Dendritic cell treated with granulocyte-macrophage colony-stimulating factor and Interleukin-4, amounts not matched to agents 40 ng/mL and 50 ng/mL, for 4 days (primary cell): ENCODE results near the gene ASCC2.
A peak's percentile ranks its signal among the peaks of the same experiment; 100 is the strongest.

Experiments used
- H3K27ac Mint-ChIP-seq: one replicate; pipeline ENCODE4 v1.8.0; 2022; ENCODE audit warnings: mild to moderate bottlenecking, mixed read lengths
- H3K27me3 Mint-ChIP-seq: one replicate; pipeline ENCODE4 v1.8.0; 2022; ENCODE audit warnings: mild to moderate bottlenecking, mixed read lengths
- H3K36me3 Mint-ChIP-seq: one replicate; pipeline ENCODE4 v1.8.0; 2022; ENCODE audit warnings: low read depth, mixed read lengths
- H3K4me1 Mint-ChIP-seq: one replicate; pipeline ENCODE4 v1.8.0; 2022; ENCODE audit warnings: low read depth, mixed read lengths
- H3K4me3 Mint-ChIP-seq: one replicate; pipeline ENCODE4 v1.8.0; 2022; ENCODE audit warnings: mild to moderate bottlenecking, moderate library complexity, mixed read lengths
- H3K9me3 Mint-ChIP-seq: one replicate; pipeline ENCODE4 v1.8.0; 2022; ENCODE audit warnings: mixed read lengths
- intact Hi-C: fragments of 100-400 bp; cut with micrococcal nuclease; formaldehyde crosslinking; loops from one replicate; pipeline ENCODE4 v1.15.0; 2022

ASCC2 gene

DNA sequence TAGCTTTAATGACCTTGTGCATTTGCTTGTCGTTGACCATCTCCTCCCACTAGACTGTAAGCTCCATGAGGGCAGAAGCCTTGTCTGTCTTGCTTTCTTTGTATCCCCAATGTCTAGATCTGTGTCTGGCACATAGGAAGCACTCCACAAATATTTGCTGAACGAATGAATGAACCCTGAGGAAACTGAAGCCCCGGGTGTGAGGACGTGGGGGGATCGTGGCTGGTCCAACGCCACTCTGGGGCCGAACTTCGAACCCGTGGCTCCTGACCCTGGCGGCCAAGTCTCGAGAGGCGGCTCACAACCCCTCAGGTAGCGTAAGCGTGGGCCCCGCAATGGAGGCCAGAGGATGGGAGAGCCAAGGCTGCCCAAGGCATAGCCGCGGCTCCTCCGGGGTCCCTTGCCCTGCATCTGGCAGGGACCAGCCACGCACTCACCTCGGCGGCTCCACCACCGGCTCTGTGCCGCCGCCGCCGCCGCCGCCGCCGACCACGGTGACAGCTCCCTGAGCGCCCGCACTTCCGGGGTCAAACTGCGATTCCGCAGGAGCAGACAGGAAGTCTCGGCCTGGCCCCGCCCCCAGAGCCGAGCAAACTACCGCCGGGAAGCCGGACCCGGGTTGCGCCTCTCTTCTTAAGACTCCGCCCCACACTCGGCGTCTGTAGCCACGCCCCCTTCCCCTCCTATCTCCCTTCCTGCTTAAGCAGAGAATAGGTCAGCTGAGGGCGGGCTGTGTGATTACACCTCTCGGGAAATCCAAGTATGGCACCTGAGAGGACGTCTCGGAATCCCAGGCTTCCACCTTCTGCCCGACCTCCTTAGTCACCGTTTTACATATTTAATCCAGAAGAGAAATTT lies at the start of gene ASCC2:
Gene ASCC2 (minus strand): TSS at position 534 of the 858 bp plus-strand sequence. CDS start 5,949 bp downstream, outside the sequence.
- Mint-ChIP-seq H3K27me3 (no peaks in the 10 kb centered on the region), H3K36me3 (peaks cover 33% of the 10 kb centered on the region), H3K4me3 (peak within 1 kb of the TSS; percentile 90), H3K27ac (peak within 1 kb of the TSS; percentile 94), H3K9me3 (no peaks in the 10 kb centered on the region), H3K4me1 (peaks cover 27% of the 10 kb centered on the region)
- intact Hi-C loops = no loop called here

- Mint-ChIP-seq H3K4me1 (peaks cover 19% of the 10 kb centered on the region), H3K9me3 (no peaks in the 10 kb centered on the region), H3K27ac (no peak overlapping the region), H3K36me3 (peaks cover 11% of the 10 kb centered on the region), H3K27me3 (no peaks in the 10 kb centered on the region), H3K4me3 (no peak overlapping the region)
- intact Hi-C loops = no loop called here
These were observed 49.3 kb upstream of the ASCC2 start for GRCh38 chr22:29887358-29887757.

DNA sequence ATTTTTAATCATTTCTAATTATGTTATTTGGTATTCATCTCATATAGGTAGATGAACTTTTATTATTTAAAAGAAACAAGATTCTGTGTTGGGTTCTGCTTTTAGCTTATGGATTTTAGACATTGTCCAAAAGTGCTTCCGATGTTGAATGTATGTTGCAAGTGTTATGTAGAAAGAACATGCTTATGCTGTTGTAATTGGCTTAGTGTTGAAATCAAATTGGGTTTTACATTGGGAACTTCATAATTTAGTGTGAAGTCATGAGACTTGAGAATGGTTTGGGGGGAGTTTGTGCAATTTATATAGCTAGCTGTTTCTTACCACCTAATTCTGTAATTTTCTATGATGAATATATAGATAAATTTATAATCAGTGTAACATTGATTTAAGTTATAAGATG lies 48.5 kb upstream of the ASCC2 start:
- Mint-ChIP-seq H3K4me1 (peaks cover 19% of the 10 kb centered on the region), H3K27ac (no peak overlapping the region), H3K4me3 (no peak overlapping the region), H3K36me3 (peaks cover 11% of the 10 kb centered on the region), H3K9me3 (no peaks in the 10 kb centered on the region), H3K27me3 (no peaks in the 10 kb centered on the region)
- intact Hi-C loops = no loop called here

- Mint-ChIP-seq H3K27ac (no peak overlapping the region), H3K4me3 (no peak overlapping the region), H3K9me3 (no peaks in the 10 kb centered on the region), H3K4me1 (peaks cover 16% of the 10 kb centered on the region), H3K36me3 (peaks cover 11% of the 10 kb centered on the region), H3K27me3 (no peaks in the 10 kb centered on the region)
- intact Hi-C loops = loop anchor here (2.0 kb wide), 1 partner anchor 21 kb away; no protein-coding TSS in a partner anchor
These were observed 47.5 kb upstream of the ASCC2 start for GRCh38 chr22:29885610-29886009.

GRCh38 chr22:29883775-29884097 lies 45.7 kb upstream of the ASCC2 start:
- Mint-ChIP-seq H3K4me3 (peak overlapping the region; percentile 88), H3K9me3 (no peaks in the 10 kb centered on the region), H3K27me3 (no peaks in the 10 kb centered on the region), H3K27ac (peak overlapping the region; percentile 87), H3K36me3 (peaks cover 11% of the 10 kb centered on the region), H3K4me1 (peaks cover 10% of the 10 kb centered on the region)
- intact Hi-C loops = loop anchor here (2.0 kb wide), 1 partner anchor 23 kb away; no protein-coding TSS in a partner anchor

GRCh38 chr22:29883045-29883774 lies 45.1 kb upstream of the ASCC2 start, which contains the start of gene MTMR3:
TSS of gene MTMR3 (plus strand) at chr22:29883174. CDS start at chr22:29971060, 87,886 bp downstream.
- peak within 1 kb of the TSS; percentile 88 for H3K4me3 Mint-ChIP-seq
- intact Hi-C loops = no loop called here
- H3K27me3 Mint-ChIP-seq = no peaks in the 10 kb centered on the region

DNA sequence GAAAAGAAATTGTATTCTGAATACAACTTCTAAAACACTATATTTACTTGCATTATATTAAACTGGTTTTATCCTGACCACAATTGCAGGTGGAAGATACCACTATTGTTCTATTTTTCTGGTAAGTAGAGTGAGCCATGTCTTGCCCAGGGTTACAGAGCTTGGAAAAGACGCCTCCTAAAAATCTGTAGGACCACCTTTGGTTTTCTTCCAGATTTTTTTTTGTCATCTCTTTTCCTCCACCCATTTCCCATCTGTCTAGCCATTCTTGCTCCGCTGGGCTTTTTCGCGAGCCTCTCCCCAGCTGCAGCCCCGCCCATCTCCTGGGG lies 44.6 kb upstream of the ASCC2 start:
- intact Hi-C loops = no loop called here
- Mint-ChIP-seq H3K27me3 (peaks cover 1% of the 10 kb centered on the region), H3K4me1 (peaks cover 15% of the 10 kb centered on the region), H3K36me3 (peaks cover 11% of the 10 kb centered on the region), H3K9me3 (no peaks in the 10 kb centered on the region), H3K4me3 (peak overlapping the region; percentile 88), H3K27ac (peak overlapping the region; percentile 87)

More at GRCh38 chr22:29883045-29883774, 45.1 kb upstream of the ASCC2 start, which contains the start of gene MTMR3:
- Mint-ChIP-seq H3K9me3 (no peaks in the 10 kb centered on the region), H3K36me3 (peaks cover 11% of the 10 kb centered on the region), H3K4me1 (peaks cover 10% of the 10 kb centered on the region), H3K27ac (peak within 1 kb of the TSS; percentile 87)

- Mint-ChIP-seq H3K27me3 (peaks cover 1% of the 10 kb centered on the region), H3K9me3 (no peaks in the 10 kb centered on the region), H3K27ac (no peak overlapping the region), H3K4me3 (no peak overlapping the region), H3K36me3 (peaks cover 11% of the 10 kb centered on the region), H3K4me1 (peaks cover 18% of the 10 kb centered on the region)
- intact Hi-C loops = no loop called here
These were observed 41.7 kb upstream of the ASCC2 start for GRCh38 chr22:29879753-29880152.

GRCh38 chr22:29877620-29878019 lies 39.5 kb upstream of the ASCC2 start:
- no peak overlapping the region for H3K4me3 Mint-ChIP-seq
- no peaks in the 10 kb centered on the region for H3K36me3 Mint-ChIP-seq
- peaks cover 23% of the 10 kb centered on the region for H3K4me1 Mint-ChIP-seq
- no peaks in the 10 kb centered on the region for H3K9me3 Mint-ChIP-seq
- H3K27ac Mint-ChIP-seq = peak overlapping the region; percentile 56
- H3K27me3 Mint-ChIP-seq = peaks cover 1% of the 10 kb centered on the region
- intact Hi-C loops = no loop called here

DNA sequence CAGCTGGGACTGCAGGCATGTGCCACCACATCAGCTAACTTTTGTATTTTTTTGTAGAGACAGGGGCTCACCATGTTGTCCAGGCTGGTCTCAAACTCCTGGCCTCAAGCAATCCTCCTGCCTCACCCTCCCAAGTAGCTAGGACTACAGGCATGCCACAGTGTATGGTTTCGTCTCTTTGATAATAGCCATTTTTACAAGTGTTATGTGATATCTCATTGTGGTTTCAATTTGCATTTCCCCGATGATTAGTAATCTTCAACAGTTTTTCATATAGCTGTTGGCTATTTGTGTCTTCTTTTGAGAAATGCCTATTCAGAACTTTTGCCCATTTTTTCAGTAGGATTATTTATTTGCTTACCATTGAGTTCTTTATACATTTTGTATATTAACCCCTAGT lies 35.9 kb upstream of the ASCC2 start:
- peak overlapping the region; percentile 22 for H3K27ac Mint-ChIP-seq
- peaks cover 1% of the 10 kb centered on the region for H3K27me3 Mint-ChIP-seq
- no peak overlapping the region for H3K4me3 Mint-ChIP-seq
- H3K4me1 Mint-ChIP-seq = peaks cover 35% of the 10 kb centered on the region
- intact Hi-C loops = no loop called here
- no peaks in the 10 kb centered on the region for H3K9me3 Mint-ChIP-seq
- no peaks in the 10 kb centered on the region for H3K36me3 Mint-ChIP-seq

DNA sequence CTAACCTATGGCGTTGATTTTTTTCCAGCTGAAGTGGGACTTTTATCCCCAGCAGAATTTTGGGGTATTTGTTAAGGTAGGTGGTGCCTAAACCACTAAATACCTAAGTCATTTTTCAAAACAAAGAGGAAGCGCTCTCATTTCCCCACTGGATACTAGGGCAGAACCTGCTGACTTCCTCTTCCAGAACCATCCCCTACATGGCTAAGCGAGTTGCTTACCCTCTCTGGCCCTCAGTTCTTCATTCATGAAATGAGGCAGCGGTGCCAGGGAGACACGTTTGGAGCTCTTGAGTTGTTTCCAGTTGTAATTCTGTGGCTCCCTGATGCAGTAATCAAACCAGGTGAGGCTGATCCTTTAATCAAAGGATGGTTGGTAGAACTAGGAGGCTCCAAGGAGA lies 34.9 kb upstream of the ASCC2 start:
- peak overlapping the region; percentile 25 for H3K27ac Mint-ChIP-seq
- H3K36me3 Mint-ChIP-seq = no peaks in the 10 kb centered on the region
- H3K9me3 Mint-ChIP-seq = no peaks in the 10 kb centered on the region
- peaks cover 1% of the 10 kb centered on the region for H3K27me3 Mint-ChIP-seq
- no peak overlapping the region for H3K4me3 Mint-ChIP-seq
- H3K4me1 Mint-ChIP-seq = peaks cover 33% of the 10 kb centered on the region
- intact Hi-C loops = no loop called here

DNA sequence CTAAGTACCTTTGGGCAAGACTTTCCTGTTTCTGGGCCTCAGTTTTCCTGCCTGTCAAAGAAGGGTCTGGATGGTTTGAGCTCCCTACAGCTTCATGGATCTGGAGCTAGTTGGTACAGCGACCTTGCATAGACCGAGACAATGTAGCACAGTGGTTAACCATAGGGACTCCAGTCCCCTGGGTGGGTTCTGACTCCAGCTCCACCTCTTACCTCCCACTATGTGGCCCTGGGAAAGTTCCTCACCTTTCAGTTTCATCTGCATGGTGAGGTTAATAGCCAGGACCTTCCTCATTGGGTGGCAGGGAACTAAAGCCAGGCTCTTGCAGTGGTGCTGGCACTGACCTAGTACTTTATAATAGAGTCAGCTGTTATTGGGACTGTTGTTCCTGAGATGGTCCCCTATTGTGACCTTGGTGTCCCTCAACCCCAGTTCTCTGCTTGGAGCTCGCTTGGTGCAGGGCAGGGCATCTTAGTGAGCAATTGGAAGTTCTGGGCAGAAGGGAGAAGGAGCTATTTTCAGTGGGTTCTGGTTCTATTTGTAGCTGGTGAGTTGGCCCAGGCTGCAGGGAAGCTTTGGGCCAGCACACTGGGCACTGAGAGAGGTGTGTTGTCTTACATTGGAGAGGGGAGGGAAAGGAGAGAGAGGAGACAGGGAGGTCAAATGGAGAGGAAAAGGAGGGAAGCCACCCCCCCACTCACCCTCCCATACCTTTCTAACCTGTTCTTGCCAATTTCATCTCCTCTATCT lies 34.2 kb upstream of the ASCC2 start:
- Mint-ChIP-seq H3K27ac (peak overlapping the region; percentile 25), H3K4me1 (peaks cover 27% of the 10 kb centered on the region), H3K4me3 (no peak overlapping the region), H3K9me3 (no peaks in the 10 kb centered on the region), H3K27me3 (no peaks in the 10 kb centered on the region), H3K36me3 (no peaks in the 10 kb centered on the region)
- intact Hi-C loops = no loop called here

- Mint-ChIP-seq H3K27me3 (no peaks in the 10 kb centered on the region), H3K9me3 (no peaks in the 10 kb centered on the region), H3K36me3 (no peaks in the 10 kb centered on the region), H3K4me3 (no peak overlapping the region), H3K4me1 (peaks cover 27% of the 10 kb centered on the region), H3K27ac (no peak overlapping the region)
- intact Hi-C loops = no loop called here
These were observed 33.6 kb upstream of the ASCC2 start for GRCh38 chr22:29871684-29872083.

DNA sequence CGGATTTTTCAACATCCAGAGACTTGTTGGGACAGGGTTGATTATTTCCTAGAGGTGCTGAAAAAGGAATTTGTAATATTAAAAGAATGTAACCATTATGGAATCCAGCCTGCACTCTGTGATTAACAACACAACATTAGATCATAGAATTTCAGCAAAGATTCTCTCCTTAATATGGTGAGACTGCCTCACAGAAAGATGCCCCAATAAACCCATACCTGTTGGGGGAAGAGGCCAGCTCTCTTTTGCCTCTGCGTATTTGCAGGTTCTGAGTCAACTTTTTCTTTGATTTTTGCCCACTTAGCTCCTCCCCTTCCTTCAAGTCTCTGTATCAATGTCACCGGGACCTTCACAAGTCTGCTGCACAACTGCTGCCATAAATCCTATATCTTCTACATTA lies 32.5 kb upstream of the ASCC2 start:
- Mint-ChIP-seq H3K9me3 (no peaks in the 10 kb centered on the region), H3K27me3 (no peaks in the 10 kb centered on the region), H3K4me1 (peaks cover 27% of the 10 kb centered on the region)

More for the DNA sequence above, 32.5 kb upstream of the ASCC2 start:
- H3K4me3 Mint-ChIP-seq = no peak overlapping the region
- H3K27ac Mint-ChIP-seq = no peak overlapping the region
- H3K36me3 Mint-ChIP-seq = no peaks in the 10 kb centered on the region
- intact Hi-C loops = no loop called here
